ENCODE data around the gene EYA2.
"Not testable (repeated sequence)": the region's sequence is repeated elsewhere in the genome, so short reads cannot be mapped to it uniquely, and the experiment has no call there.

Gene EYA2

GRCh38 chr20:47204850-47205122 is 310.1 kb downstream of the EYA2 start:
- DNase-seq (ENCODE audit: low read depth) = not testable (repeated sequence)

GRCh38 chr20:47205577-47206123 is 311.0 kb downstream of the EYA2 start:
- peak; percentile 39 for DNase-seq (ENCODE audit: low read depth)

GRCh38 chr20:47206552-47206951 is 311.9 kb downstream of the EYA2 start:
- DNase-seq (ENCODE audit: low read depth) = not testable (repeated sequence)

- DNase-seq (ENCODE audit: low read depth) = no peak
Measured at GRCh38 chr20:47206962-47207641, 312.5 kb downstream of the EYA2 start.

- no peak for DNase-seq (ENCODE audit: low read depth)
Measured at GRCh38 chr20:47208534-47209174, 314.0 kb downstream of the EYA2 start.

GRCh38 chr20:47209982-47210381 is 315.3 kb downstream of the EYA2 start:
- DNase-seq (ENCODE audit: low read depth) = no peak

- DNase-seq (ENCODE audit: low read depth) = no peak
Measured at GRCh38 chr20:47210470-47210869, 315.8 kb downstream of the EYA2 start.

- no peak for DNase-seq (ENCODE audit: low read depth)
Measured at GRCh38 chr20:47211036-47211435, 316.4 kb downstream of the EYA2 start.

- DNase-seq (ENCODE audit: low read depth) = no peak
Measured at GRCh38 chr20:47212606-47213207, 318.1 kb downstream of the EYA2 start.

- DNase-seq (ENCODE audit: low read depth) = no peak
Measured at GRCh38 chr20:47213966-47214365, 319.3 kb downstream of the EYA2 start.

GRCh38 chr20:47215653-47216397 is 321.2 kb downstream of the EYA2 start:
- DNase-seq (ENCODE audit: low read depth) = no peak

GRCh38 chr20:47216819-47217410 is 322.3 kb downstream of the EYA2 start:
- no peak for DNase-seq (ENCODE audit: low read depth)

- DNase-seq (ENCODE audit: low read depth) = no peak
Measured at GRCh38 chr20:47217482-47218446, 323.1 kb downstream of the EYA2 start.

- DNase-seq (ENCODE audit: low read depth) = peak; percentile 36
Measured at GRCh38 chr20:47220161-47220582, 325.5 kb downstream of the EYA2 start.

- DNase-seq (ENCODE audit: low read depth) = no peak
Measured at GRCh38 chr20:47221036-47221625, 326.5 kb downstream of the EYA2 start.

- no peak for DNase-seq (ENCODE audit: low read depth)
Measured at GRCh38 chr20:47222468-47223119, 328.0 kb downstream of the EYA2 start.

GRCh38 chr20:47223896-47224295 is 329.3 kb downstream of the EYA2 start:
- no peak for DNase-seq (ENCODE audit: low read depth)

GRCh38 chr20:47224300-47224791 is 329.7 kb downstream of the EYA2 start:
- no peak for DNase-seq (ENCODE audit: low read depth)

- no peak for DNase-seq (ENCODE audit: low read depth)
Measured at GRCh38 chr20:47224857-47225256, 330.2 kb downstream of the EYA2 start.

GRCh38 chr20:47225458-47225857 is 330.8 kb downstream of the EYA2 start:
- DNase-seq (ENCODE audit: low read depth) = no peak

Measured in activated T-helper 9 cell treated with anti-CD3 and anti-CD28 coated beads, Interleukin-2, amount 50 U/mL, for 16 hours (primary cell).